RPMI7951 (cell line): ENCODE data around the gene PCNX3. TPM values are rescaled to one million over a fixed set of nuclear protein-coding genes. Genes with fewer than 3 reads are reported as not detected.
A peak's percentile ranks its signal among the peaks of the same experiment; 100 is the strongest.
"Not testable (repeated sequence)": the region's sequence is repeated elsewhere in the genome, so short reads cannot be mapped to it uniquely, and the experiment has no call there.

Experiments
- DNase-seq: peaks from one replicate; pipeline ENCODE4 v3.0.0-alpha.2; 2012; ENCODE audit warnings: low read depth
- total RNA-seq: library from RNA; depleted of rRNA; stranded (reverse); fragments of >200 nt; shearing (Covaris generic); gene quantifications from 2 replicates; pipeline ENCODE4 v1.2.3, GENCODE V29; 2014

PCNX3 gene
- total RNA-seq, 1 experiment from 2014 or later: 9.1 TPM

DNA sequence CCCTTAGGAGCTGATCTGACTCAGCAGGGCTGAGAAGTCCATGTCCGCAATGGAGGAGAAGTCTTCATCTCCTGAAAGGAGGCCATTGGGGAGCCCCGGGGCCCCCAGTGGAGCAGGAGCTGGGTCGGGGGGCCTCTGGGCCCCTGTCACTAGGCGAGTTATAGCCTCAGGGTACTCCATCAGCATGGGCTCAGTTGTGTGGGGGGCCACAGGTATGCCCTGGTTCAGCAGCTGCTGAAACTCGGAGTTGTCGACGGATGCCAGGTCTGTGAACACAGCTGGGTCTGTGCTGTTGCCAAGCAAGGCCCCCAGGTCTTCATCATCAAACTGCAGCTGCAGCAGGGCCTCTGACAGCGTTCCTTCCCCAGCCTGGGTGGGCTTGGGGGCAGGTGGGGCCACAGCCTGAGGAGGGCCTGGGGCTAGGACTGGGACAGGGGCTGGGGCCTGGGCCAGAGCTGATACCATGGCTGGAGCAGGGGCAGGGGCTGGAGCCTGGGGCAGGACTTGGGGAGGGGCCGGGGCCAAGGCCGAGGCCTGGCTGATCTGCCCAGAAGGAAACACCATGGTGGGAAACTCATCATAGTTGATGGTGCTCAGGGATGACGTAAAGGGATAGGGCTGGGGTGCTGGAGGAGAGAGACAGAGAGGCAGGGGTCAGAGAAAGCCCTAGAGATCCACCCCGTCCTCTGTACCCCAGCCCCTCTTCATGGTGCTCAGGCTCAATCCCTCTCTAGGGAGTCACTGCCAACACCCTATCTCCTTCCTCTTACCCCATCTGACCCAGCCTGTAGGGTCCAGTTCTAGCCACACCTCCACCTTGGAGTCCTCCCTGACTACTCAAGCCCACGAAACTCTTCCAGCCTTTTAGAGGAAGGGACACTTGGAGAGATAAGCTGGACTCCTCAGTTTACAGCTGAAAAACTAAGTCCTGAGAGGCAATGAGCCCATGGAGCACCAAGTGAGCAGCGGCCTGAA is 39.1 kb downstream of the PCNX3 start:
- no peak for DNase-seq

DNA sequence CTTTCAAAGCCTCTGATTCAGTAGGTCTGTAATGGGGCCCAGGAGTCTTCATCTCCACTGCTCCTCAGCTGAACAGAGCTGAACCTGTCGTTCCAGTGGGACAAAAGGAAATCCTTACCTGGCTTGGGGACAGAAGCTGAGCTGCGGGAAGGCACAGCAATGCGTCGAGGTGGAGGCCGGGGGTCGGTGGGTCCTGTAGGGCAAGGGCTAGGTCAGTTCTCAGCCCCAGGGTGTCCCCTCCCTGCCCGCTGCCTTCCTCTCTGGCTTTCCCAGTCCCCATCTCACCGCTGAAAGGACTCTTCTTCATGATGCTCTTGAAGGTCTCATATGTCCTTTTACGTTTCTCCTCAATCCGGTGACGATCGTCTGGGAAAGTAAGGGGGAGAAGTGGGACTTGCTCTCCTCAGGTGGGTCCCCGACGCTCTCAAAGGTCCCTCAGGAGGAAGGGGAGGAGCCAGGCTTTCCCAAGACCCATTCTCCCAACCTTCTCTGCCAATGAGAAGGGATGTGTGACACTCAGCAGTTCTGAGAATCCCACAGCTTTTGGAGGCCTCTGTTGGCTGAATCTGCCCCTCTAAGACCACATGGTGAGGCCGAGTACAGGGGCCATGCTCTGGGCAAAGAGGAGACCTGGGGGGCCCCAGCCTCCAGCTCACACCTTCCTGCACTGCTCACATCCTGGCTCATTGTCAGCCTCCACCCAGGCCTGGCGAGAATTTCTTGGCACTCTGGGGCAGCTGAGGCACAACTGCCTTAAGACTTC is 40.2 kb downstream of the PCNX3 start:
- DNase-seq: no peak

DNA sequence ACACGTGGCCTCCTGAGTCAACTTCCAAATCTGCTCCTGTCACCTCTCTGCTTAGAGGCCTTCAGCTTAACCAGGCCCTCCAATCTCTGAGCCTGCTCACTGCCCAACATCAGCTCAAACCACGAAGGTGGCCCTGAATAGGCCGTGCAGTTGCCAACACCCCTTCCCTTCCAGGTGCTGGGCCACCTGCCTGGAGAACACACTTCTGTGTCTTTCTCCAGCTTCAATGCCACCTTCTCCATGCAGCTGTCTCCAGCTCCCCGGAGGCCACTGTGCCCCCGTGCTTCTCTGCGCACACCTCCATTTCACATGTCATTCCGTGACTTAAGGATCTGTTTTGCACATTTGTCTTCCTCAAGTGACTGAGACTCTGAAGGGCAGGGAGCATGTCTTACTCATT is 41.9 kb downstream of the PCNX3 start:
- DNase-seq: no peak

DNA sequence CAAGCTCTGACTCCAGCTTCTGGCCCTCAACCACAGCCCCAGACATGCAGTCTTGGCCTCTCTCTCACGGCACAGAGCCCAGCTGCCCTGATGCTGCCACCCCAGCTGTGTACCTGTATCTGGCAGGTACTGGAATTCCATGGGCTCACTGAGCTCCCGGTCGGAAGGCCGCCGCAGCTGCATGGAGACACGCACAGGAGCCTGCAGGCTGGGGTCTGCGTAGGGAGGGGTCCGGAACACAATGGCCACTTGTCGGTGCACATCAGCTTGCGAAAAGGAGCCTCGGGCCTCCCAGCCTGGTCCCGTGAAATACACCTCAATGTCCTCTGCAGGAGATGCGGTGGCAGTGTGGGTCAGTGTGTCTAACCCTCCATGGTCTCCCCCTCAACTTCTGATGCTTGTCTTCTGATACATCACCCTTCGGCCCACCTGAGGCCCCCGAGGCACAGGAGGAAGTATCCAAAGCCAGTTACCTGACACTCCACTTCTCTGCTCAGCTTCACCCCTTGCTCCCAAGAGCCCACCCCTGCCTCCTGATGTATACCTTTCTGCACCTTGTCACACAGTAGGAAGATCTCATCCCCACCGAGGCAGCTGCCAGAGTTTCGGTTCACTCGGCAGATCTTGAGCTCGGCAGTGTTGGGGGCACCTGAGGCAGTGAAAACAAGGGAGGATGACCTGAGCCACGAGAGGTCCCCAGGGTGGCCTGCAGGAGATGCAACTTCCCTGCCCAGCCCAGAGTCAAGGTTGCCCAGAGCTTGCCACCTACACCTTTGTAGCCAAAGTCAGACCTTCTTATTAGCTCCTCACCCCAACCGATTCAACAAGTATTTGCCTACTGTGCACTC is 42.8 kb downstream of the PCNX3 start:
- no peak for DNase-seq

DNA sequence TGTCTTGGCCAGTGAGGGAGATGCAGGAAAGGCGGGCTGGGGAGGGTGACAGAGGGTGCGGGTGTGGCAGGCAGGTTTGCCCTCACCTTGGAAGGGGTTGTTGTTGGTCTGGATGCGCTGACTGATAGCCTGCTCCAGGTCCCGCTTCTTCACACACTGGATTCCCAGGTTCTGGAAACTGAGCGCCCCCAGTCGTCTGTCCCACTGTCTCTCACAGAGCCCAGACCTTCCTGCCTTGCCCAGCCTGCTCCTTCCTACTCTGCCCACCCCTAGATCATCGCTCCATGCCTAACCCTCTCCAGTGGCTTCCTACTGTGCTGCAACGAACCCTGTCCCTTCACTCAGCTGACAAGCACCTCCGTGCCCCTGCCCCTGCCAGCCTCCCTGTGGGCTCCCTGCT is 44.5 kb downstream of the PCNX3 start:
- no peak for DNase-seq

DNA sequence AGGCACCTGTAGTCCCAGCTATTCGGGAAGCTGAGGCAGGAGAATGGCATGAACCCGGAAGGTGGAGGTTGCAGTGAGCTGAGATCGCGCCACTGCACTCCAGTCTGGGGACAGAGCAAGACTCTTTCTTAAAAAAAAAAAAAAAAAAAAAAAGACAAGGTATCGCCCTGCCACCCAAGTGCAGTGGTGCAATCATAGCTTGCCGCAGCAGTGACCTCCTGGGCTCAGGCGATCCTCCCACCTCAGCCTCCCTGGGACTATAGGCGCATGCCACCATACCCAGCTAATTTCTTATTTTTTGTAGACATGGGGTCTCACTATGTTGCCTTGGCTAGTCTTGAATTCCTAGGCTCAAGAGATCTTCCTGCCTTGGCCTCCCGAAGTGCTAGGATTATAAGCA is 45.3 kb downstream of the PCNX3 start:
- DNase-seq: not testable (repeated sequence)

DNA sequence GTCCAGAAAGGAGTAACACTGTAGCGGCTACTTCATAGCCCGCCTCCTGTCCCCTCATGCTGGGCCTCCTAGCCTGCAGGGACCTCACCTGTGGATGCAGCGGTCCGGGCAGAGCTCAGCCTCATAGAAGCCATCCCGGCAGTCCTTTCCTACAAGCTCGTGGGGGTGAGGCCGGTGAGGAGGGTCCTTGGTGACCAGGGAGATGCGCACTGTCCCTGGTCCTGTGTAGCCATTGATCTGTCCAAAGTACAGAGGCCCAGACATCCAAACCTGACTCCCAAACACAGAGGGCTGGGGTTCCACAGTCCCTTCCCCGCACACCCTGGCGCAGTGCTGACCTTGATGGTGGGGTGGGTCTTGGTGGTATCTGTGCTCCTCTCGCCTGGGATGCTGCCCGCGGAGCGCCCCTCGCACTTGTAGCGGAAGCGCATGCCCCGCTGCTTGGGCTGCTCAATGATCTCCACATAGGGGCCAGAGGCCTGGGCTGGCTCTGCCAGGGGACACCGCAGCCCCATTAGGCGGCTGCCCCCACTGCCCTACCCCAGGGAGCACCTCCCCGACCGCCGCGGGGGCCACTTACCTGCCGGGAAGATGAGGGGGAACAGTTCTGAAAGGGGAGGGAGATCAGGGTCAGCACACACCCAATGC is 46.1 kb downstream of the PCNX3 start:
- no peak for DNase-seq

DNA sequence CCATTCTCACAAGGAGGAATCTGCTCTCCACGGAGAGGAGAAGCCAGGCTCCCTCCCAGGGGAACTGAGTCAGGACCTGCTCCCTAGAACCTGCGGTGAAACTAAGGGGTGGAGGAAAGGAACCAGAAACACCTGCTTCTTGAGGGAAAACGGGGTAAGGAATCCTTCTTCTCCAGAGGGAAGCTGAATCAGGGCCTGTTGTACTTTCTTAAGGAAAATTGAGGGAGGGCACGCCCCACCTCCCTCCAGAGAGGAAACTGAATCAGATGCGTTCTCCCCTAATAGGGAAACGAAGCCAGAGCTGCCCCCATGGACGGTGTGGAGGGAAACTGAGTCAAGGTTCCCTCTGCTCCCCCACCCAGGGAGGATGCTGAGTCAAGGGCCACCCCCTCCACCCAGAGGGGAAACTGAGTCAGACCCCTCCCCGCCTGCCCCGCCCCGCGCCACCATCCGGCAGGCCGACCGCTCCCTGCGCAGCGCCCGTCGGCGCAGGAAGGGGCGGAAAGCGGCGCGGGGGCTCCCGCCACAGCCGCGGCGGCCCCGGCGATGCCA is 46.7 kb downstream of the PCNX3 start:
- DNase-seq: no peak

DNA sequence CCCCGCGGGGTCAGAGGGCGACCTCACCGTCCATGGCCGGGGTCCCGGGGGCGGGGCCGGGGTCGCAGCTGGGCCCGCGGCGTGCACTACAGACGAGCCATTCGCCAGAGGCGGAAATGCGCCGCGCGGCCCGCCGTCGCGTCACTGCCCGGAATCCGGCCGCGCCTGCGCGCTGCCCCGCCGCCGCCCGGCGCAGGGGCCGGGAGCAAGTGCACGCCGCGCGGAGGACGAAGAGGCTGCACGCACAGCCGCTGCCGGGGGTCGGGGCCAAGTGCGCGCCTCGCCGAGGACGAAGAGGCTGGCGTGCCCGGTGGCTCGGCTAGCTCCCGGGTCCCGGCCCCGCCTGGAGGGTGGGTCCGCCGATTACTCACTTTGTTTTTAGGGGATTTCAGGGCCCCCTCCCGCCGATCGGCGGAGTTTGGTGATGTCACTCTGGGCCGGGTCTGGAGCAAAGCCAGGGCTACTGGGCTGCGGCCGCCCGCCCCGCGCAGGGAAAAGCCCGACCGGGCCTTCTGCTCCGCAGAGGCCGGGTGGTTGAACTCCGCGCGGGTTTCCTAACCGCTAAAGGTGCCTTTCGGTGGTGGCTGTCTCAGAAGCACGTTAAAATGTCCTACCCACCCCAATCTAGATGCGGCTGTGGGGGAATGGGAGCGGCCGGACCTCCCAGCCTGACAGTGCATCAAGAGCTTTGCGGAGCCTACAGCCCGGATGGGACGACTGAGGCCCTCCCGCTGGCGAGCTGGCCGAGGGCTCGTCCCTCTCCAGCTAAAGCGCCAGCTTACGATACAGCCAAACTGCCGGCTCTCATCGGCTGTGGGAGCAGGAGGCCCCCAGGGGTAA is 47.4 kb downstream of the PCNX3 start, which contains the start of gene RELA:
TSS of gene RELA (minus strand) at position 118 of the 840 bp plus-strand sequence. CDS start at position 34, 84 bp downstream.
- DNase-seq: peak; percentile 94

DNA sequence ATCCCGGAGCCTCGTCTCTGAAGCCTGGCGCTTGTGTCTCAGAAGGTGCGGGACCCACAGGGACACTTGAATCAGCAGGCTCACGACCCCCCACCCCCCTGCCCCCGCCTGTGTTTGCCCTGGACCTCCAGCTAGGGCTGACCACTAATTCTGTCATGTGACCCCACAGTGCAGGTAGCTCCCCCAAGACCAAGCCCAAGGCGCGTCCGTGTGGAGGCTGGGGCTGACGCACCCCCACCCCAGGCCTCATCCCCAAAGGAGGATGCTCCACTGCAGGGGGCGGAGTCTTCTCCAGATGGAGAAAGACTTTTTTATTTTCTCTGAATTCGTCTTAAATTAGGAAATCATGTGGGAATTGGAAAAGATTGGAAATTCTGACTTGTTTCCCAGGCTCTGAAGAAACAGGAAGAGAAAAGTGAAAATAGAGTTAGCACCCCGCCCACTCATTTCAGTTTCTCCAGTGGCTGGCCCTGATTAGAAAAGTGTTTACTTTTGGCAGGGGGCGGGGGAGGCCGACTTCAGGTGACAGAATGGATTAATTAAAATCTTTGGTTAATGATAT is 48.1 kb downstream of the PCNX3 start:
- peak; percentile 51 for DNase-seq

DNA sequence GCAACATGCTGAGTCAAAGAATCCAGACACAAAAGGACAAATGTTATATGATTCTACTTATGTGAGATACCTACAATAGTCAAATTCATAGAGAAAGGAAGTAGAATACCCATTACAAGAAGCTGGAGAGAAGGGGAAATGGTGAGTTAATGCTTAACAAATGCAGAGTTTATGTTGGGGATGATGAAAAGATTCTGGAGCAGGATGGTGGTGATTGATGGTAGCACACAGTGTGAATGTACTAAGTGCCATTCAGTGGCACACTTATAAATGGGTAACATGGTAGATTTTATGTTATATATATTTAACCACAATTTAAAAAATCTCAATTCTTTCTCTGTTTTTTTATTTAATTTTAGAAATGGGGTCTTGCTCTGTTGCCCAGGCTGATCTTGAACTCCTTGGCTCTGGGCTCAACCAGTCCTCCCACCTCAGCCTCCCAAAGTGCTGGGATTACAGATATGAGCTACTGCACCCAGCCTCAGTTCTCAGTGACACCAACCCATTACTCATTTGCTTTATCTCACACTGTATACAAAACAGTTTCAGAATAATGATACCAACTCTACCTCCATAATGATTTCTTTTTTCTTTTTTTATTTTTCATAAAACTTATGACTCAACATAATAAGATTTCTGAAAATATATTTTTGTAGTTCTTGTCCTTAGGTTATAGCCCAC is 56.7 kb downstream of the PCNX3 start:
- DNase-seq: peak; percentile 14

DNA sequence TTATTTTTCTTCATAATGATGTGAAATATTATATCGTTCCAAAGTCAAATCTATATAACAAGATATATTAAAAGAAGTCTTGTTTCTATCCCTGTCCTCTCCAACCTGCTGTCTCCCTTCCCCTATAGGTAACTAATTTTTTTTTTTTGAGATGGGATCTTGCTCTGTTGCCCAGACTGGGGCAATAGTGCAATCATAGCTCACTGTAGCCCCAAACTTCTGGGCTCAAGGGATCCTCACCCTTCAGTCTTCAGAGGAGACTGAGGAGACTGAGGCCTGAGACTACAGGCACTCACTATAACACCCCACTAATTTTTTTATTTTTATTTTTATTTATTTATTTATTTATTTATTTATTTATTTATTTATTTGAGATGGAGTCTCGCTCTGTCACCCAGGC is 57.4 kb downstream of the PCNX3 start:
- DNase-seq: no peak

DNA sequence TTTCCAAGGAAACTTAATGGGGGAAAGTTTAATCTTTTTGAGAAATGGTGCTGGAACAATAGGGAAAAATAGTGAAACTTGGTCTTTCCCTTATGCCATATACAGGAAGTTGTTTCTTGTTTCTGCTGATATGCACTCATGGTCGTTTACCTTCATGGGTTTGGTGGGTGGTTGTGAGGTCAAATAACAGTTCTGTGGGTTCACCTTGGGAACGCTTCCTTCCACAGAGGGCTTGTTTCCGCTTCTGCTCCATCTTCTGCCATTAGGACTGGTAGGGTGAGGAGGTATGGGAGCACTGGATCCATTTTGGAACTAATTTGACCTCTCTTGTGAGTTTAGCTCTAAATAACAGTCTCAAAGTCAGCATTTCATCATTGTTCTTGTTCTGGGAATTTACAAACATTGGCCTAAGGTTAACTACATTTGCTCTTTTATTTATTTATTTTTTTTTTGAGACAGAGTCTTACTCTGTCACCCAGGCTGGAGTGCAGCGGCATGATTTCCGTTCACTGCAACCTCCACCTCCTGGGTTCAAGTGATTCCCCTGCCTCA is 64.7 kb downstream of the PCNX3 start:
- no peak for DNase-seq

DNA sequence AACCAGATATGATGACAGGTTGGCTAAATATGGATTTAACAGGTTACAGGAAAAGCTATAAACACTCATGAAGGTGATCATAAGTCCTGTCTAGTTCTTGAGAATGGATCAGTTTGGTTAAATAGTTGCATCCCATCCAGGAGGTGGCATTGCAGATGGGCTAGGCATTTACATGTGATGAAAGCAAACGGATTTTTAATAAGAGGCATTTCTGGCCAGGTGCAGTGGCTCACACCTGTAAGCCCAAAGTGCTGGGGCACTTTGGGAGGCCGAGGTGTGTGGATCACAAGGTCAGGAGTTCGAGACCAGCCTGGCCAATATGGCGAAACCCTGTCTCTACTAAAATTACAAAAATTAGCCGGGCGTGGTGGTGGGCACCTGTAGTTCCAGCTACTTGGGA is 67.9 kb downstream of the PCNX3 start:
- DNase-seq: not testable (repeated sequence)

DNA sequence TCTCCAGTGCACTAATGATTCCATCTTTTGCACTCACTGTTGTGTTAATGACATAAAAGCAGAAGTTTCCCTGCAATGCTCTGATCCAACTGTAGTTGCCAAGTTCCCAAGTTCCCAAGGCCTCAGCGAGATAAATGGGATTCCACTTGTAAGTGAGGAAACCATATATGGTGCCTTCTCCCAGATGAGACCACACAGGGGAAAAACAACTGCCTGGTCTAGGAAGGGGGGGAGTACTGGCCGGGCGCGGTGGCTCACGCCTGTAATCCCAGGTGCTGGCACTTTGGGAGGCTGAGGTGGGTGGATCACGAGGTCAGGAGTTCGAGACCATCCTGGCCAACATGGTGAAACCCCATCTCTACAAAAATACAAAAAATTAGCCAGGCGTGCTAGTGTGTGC is 70.4 kb downstream of the PCNX3 start:
- DNase-seq: no peak
